Effector memory CD8-positive, alpha-beta T cell (primary cell): Measurements from ENCODE around the gene EIPR1.

Source experiments
- ATAC-seq: fragments of 150-1000 bp; cut with Tn5 transposase; replicated peaks from 2 replicates; pipeline ENCODE4 v1.10.0; 2021; ENCODE audit warnings: mild to moderate bottlenecking, moderate library complexity
- DNase-seq, 3 experiments: peaks; one replicate each; pipeline ENCODE4 v3.0.0; 2021
- H3K27ac Mint-ChIP-seq, 2 donors: one replicate each; pipeline ENCODE4 v1.8.0; 2022; ENCODE audit warnings: mild to moderate bottlenecking in 2 of 2, mixed read lengths in 2 of 2, moderate library complexity in 2 of 2
- H3K27me3 Mint-ChIP-seq, 2 donors: one replicate each; pipeline ENCODE4 v1.8.0; 2022; ENCODE audit warnings: mixed read lengths in 2 of 2
- H3K36me3 Mint-ChIP-seq: one replicate; pipeline ENCODE4 v1.8.0; 2022; ENCODE audit warnings: mild to moderate bottlenecking, moderate library complexity, mixed read lengths; ENCODE audit not compliant: insufficient read depth
- H3K4me1 Mint-ChIP-seq, 2 donors: one replicate each; pipeline ENCODE4 v1.8.0; 2022; ENCODE audit warnings: low read depth in 2 of 2, mixed read lengths in 2 of 2
- H3K4me3 Mint-ChIP-seq, 2 donors: one replicate each; pipeline ENCODE4 v1.8.0; 2022; ENCODE audit warnings: mild to moderate bottlenecking in 2 of 2, mixed read lengths in 2 of 2, moderate library complexity in 2 of 2
- H3K9me3 Mint-ChIP-seq, 2 donors: one replicate each; pipeline ENCODE4 v1.8.0; 2022; ENCODE audit warnings: mixed read lengths in 2 of 2

Gene EIPR1

GRCh38 chr2:3341336-3341735, 36.3 kb downstream of the EIPR1 start:
- DNase-seq (no peak), ATAC-seq (no peak)
- peaks cover 0 to 4% of the 10 kb centered on the region in 2 donors for H3K4me1 Mint-ChIP-seq
- peaks cover 4% of the 10 kb centered on the region for H3K36me3 Mint-ChIP-seq
- no peak overlapping the region for H3K4me3 Mint-ChIP-seq
- no peaks in the 10 kb centered on the region for H3K27me3 Mint-ChIP-seq
- H3K27ac Mint-ChIP-seq = peak overlapping the region in 1 of 2 donors; percentile 69
- H3K9me3 Mint-ChIP-seq = no peaks in the 10 kb centered on the region

- no peaks in the 10 kb centered on the region for H3K27me3 Mint-ChIP-seq
- H3K4me1 Mint-ChIP-seq = peaks cover 3 to 4% of the 10 kb centered on the region in 2 donors
- no peak overlapping the region for H3K27ac Mint-ChIP-seq
- DNase-seq = no peak
- H3K36me3 Mint-ChIP-seq = peaks cover 8% of the 10 kb centered on the region
- no peak overlapping the region for H3K4me3 Mint-ChIP-seq
- no peak for ATAC-seq
- H3K9me3 Mint-ChIP-seq = no peaks in the 10 kb centered on the region
These were observed 37.5 kb downstream of the EIPR1 start for GRCh38 chr2:3340144-3340543.

- no peak overlapping the region for H3K4me3 Mint-ChIP-seq
- peak overlapping the region in 1 of 2 donors; percentile 74 for H3K27ac Mint-ChIP-seq
- H3K36me3 Mint-ChIP-seq = peaks cover 7% of the 10 kb centered on the region
- no peaks in the 10 kb centered on the region for H3K27me3 Mint-ChIP-seq
- DNase-seq (no peak), ATAC-seq (no peak)
- H3K9me3 Mint-ChIP-seq = no peaks in the 10 kb centered on the region
- H3K4me1 Mint-ChIP-seq = peaks cover 4% of the 10 kb centered on the region in 2 donors
These were observed 39.3 kb downstream of the EIPR1 start for GRCh38 chr2:3338340-3338739.

- Mint-ChIP-seq H3K4me3 (no peak overlapping the region), H3K4me1 (peaks cover 0 to 5% of the 10 kb centered on the region in 2 donors), H3K36me3 (peaks cover 10% of the 10 kb centered on the region), H3K9me3 (no peaks in the 10 kb centered on the region), H3K27ac (peak overlapping the region; percentile 72 to 79), H3K27me3 (no peaks in the 10 kb centered on the region)
- DNase-seq (no peak), ATAC-seq (no peak)
These were observed 40.8 kb downstream of the EIPR1 start for GRCh38 chr2:3336844-3337243.

- DNase-seq = no peak
- no peak overlapping the region for H3K4me3 Mint-ChIP-seq
- peaks cover 0 to 11% of the 10 kb centered on the region in 2 donors for H3K9me3 Mint-ChIP-seq
- peaks cover 10% of the 10 kb centered on the region for H3K36me3 Mint-ChIP-seq
- no peaks in the 10 kb centered on the region for H3K27me3 Mint-ChIP-seq
- ATAC-seq = no peak
- peaks cover 12 to 13% of the 10 kb centered on the region in 2 donors for H3K4me1 Mint-ChIP-seq
- H3K27ac Mint-ChIP-seq = no peak overlapping the region
These were observed 42.9 kb downstream of the EIPR1 start for GRCh38 chr2:3334392-3335345.

- ATAC-seq = no peak
- Mint-ChIP-seq H3K27ac (no peak overlapping the region), H3K4me1 (peaks cover 18 to 19% of the 10 kb centered on the region in 2 donors), H3K36me3 (peaks cover 10% of the 10 kb centered on the region), H3K9me3 (peaks cover 0 to 11% of the 10 kb centered on the region in 2 donors), H3K27me3 (no peaks in the 10 kb centered on the region), H3K4me3 (no peak overlapping the region)
- no peak for DNase-seq
These were observed 45.5 kb downstream of the EIPR1 start for GRCh38 chr2:3332133-3332532.

GRCh38 chr2:3329491-3329890, 48.1 kb downstream of the EIPR1 start:
- H3K4me1 Mint-ChIP-seq = peaks cover 18 to 24% of the 10 kb centered on the region in 2 donors
- H3K4me3 Mint-ChIP-seq = no peak overlapping the region
- peak overlapping the region; percentile 70 to 91 for H3K27ac Mint-ChIP-seq
- peaks cover 0 to 11% of the 10 kb centered on the region in 2 donors for H3K9me3 Mint-ChIP-seq
- DNase-seq = no peak
- H3K27me3 Mint-ChIP-seq = no peaks in the 10 kb centered on the region
- H3K36me3 Mint-ChIP-seq = peaks cover 6% of the 10 kb centered on the region
- no peak for ATAC-seq

- Mint-ChIP-seq H3K27me3 (no peaks in the 10 kb centered on the region), H3K27ac (peak overlapping the region in 1 of 2 donors; percentile 15), H3K4me3 (no peak overlapping the region), H3K9me3 (peaks cover 0 to 11% of the 10 kb centered on the region in 2 donors), H3K4me1 (peaks cover 17 to 28% of the 10 kb centered on the region in 2 donors), H3K36me3 (no peaks in the 10 kb centered on the region)
- ATAC-seq = no peak
- no peak for DNase-seq
These were observed 50.7 kb downstream of the EIPR1 start for GRCh38 chr2:3326871-3327270.

GRCh38 chr2:3326182-3326537, 51.5 kb downstream of the EIPR1 start:
- peaks cover 0 to 10% of the 10 kb centered on the region in 2 donors for H3K9me3 Mint-ChIP-seq
- peaks cover 17 to 28% of the 10 kb centered on the region in 2 donors for H3K4me1 Mint-ChIP-seq
- peak overlapping the region in 1 of 2 donors; percentile 22 for H3K27ac Mint-ChIP-seq
- H3K27me3 Mint-ChIP-seq = no peaks in the 10 kb centered on the region
- DNase-seq = no peak
- ATAC-seq = no peak
- H3K36me3 Mint-ChIP-seq = no peaks in the 10 kb centered on the region
- H3K4me3 Mint-ChIP-seq = no peak overlapping the region

GRCh38 chr2:3325458-3326181, 52.0 kb downstream of the EIPR1 start:
- no peak for ATAC-seq
- H3K4me3 Mint-ChIP-seq = no peak overlapping the region
- peaks cover 0 to 5% of the 10 kb centered on the region in 2 donors for H3K9me3 Mint-ChIP-seq

GRCh38 chr2:3324404-3325281, 53.0 kb downstream of the EIPR1 start:
- no peaks in the 10 kb centered on the region for H3K36me3 Mint-ChIP-seq
- H3K4me1 Mint-ChIP-seq = peaks cover 9 to 15% of the 10 kb centered on the region in 2 donors
- H3K9me3 Mint-ChIP-seq = no peaks in the 10 kb centered on the region
- no peak for DNase-seq
- no peaks in the 10 kb centered on the region for H3K27me3 Mint-ChIP-seq
- peak overlapping the region in 1 of 2 donors; percentile 44 for H3K27ac Mint-ChIP-seq
- ATAC-seq = no peak
- no peak overlapping the region for H3K4me3 Mint-ChIP-seq

More at GRCh38 chr2:3325458-3326181, 52.0 kb downstream of the EIPR1 start:
- DNase-seq = no peak
- Mint-ChIP-seq H3K27me3 (no peaks in the 10 kb centered on the region), H3K36me3 (no peaks in the 10 kb centered on the region), H3K4me1 (peaks cover 17 to 25% of the 10 kb centered on the region in 2 donors), H3K27ac (peak overlapping the region in 1 of 2 donors; percentile 22)

GRCh38 chr2:3324036-3324386, 53.6 kb downstream of the EIPR1 start:
- peak overlapping the region in 1 of 2 donors; percentile 44 for H3K27ac Mint-ChIP-seq
- DNase-seq (no peak), ATAC-seq (no peak)
- no peak overlapping the region for H3K4me3 Mint-ChIP-seq
- no peaks in the 10 kb centered on the region for H3K27me3 Mint-ChIP-seq
- no peaks in the 10 kb centered on the region for H3K36me3 Mint-ChIP-seq
- peaks cover 3 to 9% of the 10 kb centered on the region in 2 donors for H3K4me1 Mint-ChIP-seq
- no peaks in the 10 kb centered on the region for H3K9me3 Mint-ChIP-seq
